ENCODE results near the gene NAALADL2.

Gene NAALADL2

DNA sequence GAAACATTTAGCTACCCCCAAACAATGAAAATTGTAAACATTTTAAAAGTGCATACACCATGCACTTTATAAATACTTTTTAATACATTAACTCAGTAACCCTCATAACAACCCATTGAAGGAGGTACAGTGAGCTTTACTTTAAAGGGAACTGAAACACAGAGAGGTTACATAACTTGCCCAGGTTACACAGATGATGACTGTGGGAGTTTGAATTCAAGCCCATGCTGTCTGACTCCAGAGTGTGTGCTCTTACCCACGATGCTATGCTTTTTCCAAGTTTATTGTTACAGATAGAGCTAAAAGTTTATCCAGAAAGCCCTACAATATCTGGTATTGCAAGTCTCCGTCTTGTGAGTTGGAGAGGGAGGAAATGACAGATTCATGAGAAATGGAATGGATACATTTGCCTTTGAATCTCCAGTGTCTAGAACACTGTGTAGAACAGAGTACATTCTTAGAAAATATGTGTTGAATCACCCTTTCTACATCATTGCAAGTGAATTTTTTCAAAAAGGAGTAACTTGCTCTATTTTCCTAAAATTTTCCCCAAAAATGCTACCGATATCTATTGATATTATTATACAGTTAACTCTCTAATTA lies 428.3 kb downstream of the NAALADL2 start:
- TF ChIP-seq, protein P1, sequence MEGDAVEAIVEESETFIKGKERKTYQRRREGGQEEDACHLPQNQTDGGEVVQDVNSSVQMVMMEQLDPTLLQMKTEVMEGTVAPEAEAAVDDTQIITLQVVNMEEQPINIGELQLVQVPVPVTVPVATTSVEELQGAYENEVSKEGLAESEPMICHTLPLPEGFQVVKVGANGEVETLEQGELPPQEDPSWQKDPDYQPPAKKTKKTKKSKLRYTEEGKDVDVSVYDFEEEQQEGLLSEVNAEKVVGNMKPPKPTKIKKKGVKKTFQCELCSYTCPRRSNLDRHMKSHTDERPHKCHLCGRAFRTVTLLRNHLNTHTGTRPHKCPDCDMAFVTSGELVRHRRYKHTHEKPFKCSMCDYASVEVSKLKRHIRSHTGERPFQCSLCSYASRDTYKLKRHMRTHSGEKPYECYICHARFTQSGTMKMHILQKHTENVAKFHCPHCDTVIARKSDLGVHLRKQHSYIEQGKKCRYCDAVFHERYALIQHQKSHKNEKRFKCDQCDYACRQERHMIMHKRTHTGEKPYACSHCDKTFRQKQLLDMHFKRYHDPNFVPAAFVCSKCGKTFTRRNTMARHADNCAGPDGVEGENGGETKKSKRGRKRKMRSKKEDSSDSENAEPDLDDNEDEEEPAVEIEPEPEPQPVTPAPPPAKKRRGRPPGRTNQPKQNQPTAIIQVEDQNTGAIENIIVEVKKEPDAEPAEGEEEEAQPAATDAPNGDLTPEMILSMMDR (IDR thresholded peaks at IDR 0.05) = no peak

DNA sequence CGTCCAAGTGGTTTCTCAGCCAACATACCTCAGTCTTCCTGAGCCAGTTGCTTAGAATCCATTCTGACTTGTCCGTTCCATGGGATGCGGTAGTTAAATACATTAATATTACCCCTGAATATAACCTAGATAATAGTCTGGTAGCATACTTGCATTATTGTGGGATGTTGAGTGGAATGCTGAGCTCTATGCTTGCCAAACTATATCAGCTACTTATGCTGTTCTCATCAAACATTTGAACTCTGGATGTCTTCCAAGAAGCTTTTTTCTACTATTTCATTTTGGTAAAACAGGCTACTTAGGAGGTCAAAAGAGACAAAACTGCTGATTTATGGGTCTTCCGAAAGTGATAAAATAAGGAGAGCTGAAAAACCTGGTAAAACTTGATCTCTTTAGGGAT lies 429.5 kb downstream of the NAALADL2 start:
- TF ChIP-seq, protein P1 (IDR thresholded peaks at IDR 0.05) = no peak

DNA sequence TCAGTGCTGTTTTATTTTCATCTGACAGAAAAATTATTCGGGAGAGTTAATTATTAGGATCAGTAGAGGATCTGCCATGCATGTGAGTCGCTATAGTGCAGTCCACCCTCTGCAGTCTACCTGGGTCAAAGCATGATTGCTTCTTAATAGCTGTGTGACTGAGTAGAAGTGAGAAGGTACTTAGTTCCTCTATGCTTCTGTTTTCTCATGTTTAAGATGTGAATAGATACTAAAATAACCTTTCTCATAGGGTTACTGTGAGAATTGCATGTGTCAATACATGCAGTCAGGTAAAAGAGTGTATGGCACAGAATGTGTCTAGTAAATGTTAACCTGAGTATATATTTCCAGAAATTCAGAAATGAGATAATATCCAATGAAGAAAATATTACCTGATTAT lies 435.7 kb downstream of the NAALADL2 start:
- TF ChIP-seq, protein P1 (IDR thresholded peaks at IDR 0.05) = no peak

DNA sequence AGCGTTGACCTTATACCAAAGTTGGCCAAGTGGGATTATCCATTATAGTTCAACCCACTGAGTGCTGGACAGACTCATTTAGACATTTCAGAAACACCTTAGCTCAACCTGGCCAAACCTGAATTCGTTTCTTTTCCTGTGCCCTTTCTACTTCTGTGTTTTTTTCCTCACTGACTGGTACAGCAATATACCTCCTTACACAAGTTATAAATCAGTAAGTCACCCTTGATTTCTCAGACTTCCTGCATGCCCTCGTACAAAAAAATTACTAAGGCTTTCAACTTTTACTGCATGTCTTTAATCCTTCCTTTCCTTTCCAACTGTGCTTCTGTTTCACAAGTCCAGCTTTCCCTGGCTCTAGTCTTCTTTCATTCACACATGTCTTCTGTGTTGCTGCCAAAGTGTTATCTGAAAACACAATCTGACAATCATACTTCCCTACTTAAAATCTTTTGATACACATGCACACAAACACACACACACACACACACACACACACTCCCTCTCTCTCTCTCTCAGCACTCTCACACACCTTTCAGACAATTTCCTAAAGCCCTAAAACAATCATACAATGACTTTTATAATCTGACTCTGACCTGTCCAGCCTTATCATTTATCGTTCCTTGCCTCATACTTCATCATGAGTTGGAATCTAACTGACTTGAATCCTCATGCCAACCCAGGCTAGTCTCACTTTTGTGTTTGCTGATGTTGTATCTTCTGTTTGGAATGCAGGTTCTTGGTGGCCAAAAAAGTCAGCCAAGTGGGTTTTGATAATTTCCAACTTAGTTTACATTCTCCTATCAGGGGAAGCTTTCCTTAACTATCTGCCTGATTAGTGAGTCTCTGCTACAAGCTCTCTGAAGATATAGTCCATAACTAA lies 436.4 kb downstream of the NAALADL2 start:
- TF ChIP-seq, protein P1 (IDR thresholded peaks at IDR 0.05) = no peak

DNA sequence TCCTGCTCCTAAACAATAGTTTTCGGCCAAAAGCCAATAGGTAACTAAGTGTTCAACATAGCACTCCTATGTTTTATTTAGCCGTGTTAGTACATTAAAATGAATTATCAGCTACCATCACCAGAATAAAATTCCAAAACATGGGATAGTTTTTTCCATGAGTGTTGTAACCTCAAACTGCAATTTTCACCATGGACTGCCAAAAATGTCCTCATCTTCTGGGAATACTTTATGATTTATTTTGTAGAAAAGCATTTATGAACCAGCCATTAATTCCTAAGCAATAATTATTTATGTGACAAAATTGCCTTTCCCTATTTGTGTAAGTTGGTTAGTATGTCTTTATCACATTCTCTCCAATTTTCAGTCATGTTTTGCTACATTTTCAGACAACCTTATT lies 438.1 kb downstream of the NAALADL2 start:
- TF ChIP-seq, protein P1 (IDR thresholded peaks at IDR 0.05) = no peak

DNA sequence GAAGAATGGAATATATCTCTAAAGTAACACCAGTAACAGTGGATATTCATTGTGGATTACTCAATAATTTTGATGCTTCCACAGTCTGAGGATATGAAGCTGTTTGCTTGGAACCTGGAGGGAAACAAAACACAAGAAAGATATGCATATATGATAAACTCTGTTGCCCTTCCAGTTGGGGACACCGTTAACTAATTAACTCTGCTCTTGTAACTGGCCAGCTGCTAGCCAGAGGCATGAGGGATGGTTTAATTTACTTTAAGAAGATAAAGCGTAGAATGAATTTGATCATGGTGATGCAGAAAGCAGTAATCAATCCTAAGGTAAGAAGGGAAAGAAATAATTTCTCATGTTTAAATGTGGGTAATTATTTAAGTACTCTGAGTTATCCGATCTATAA lies 442.6 kb downstream of the NAALADL2 start:
- TF ChIP-seq, protein P1 (IDR thresholded peaks at IDR 0.05) = no peak

DNA sequence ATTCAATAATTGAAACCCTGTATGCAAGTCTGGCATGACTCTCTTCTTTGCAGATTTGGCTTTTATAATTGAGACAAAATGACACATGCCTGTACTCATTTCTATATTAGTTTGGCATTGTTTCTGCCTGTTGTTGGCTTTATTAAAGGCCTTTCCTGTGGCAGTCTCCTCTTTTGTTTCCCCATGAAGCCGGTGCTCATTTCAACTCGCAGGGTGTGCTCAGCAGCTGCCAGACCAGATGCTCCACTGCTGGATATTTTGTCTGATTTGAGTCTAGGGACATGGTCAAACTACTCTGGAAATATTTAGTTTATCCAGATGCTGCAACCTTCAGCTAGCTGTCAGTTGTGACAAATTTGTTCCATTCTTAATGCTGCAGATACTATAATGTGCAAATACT lies 445.3 kb downstream of the NAALADL2 start:
- TF ChIP-seq, protein P1 (IDR thresholded peaks at IDR 0.05) = no peak
